H1 (cell line): Measurements from ENCODE around the gene COTL1. TPM values are rescaled to one million over a fixed set of nuclear protein-coding genes. Genes with fewer than 3 reads are reported as not detected.

Experiments
- CTCF ChIA-PET: fragments of 300-600 bp; sonication (Branson Sonifier 250); formaldehyde crosslinking; loops from one replicate; lab custom pipeline; 2021; ENCODE audit not compliant: partially characterized antibody; lab: Charles Lee
- POLR2A ChIA-PET: fragments of 300-600 bp; sonication (Branson Sonifier 250); formaldehyde crosslinking; loops from one replicate; lab custom pipeline; 2021; ENCODE audit warnings: inconsistent platforms; ENCODE audit not compliant: partially characterized antibody; lab: Charles Lee
- DNase-seq, 2 experiments: peaks; one replicate each; pipeline versions ENCODE4 v3.0.0 to v3.0.0-alpha.2; 2010 to 2022; ENCODE audit warnings: low spot score in 2 of 2, low read depth in 1 of 2, mixed read lengths in 1 of 2
- FAIRE-seq: peaks from 2 replicates; lab custom pipeline; 2011; peaks lifted over from hg19 to GRCh38; lab: Jason Lieb, UNC
- H2AFZ ChIP-seq: 2 replicates; pipeline ENCODE4 v1.8.1; 2012; ENCODE audit warnings: low read length, inconsistent platforms
- H2AK5ac ChIP-seq: 2 replicates; pipeline ENCODE4 v1.6.1; 2013; ENCODE audit warnings: low read depth, low read length
- H2BK120ac ChIP-seq: replicated peaks from 2 replicates; pipeline ENCODE3; 2013; ENCODE audit warnings: low read depth, low read length, inconsistent platforms
- H2BK12ac ChIP-seq: 2 replicates; pipeline ENCODE4 v1.6.1; 2013; ENCODE audit warnings: low read depth, low read length
- H2BK15ac ChIP-seq: 2 replicates; pipeline ENCODE4 v1.6.1; 2013; ENCODE audit warnings: low read length
- H2BK20ac ChIP-seq: 2 replicates; pipeline ENCODE4 v1.6.1; 2013; ENCODE audit warnings: low read length
- H2BK5ac ChIP-seq: 2 replicates; pipeline ENCODE4 v1.6.1; 2013; ENCODE audit warnings: low read depth, low read length
- H3K14ac ChIP-seq: 2 replicates; pipeline ENCODE4 v1.6.1; 2013; ENCODE audit warnings: inconsistent platforms; ENCODE audit not compliant: insufficient read length
- H3K18ac ChIP-seq: 2 replicates; pipeline ENCODE4 v1.6.1; 2013; ENCODE audit warnings: low read length; ENCODE audit errors: extremely low read depth
- H3K23ac ChIP-seq: 2 replicates; pipeline ENCODE4 v1.6.1; 2013; ENCODE audit warnings: inconsistent platforms; ENCODE audit not compliant: insufficient read length
- H3K23me2 ChIP-seq: 2 replicates; pipeline ENCODE4 v1.6.1; 2013; ENCODE audit warnings: low read depth, low read length
- H3K27ac ChIP-seq: 2 replicates; pipeline ENCODE4 v1.6.1; 2011; ENCODE audit warnings: low read depth, low read length, inconsistent platforms
- H3K27me3 ChIP-seq, 4 experiments: replicated peaks in 1 of 4; 1 replicate in 1 of 4; 2 replicates in 3 of 4; pipeline versions ENCODE4 v1.6.1 to v1.8.1; 2011 to 2013; ENCODE audit warnings: low read length in 3 of 4, mild to moderate bottlenecking in 3 of 4, inconsistent platforms in 2 of 4, mixed read lengths in 2 of 4, moderate library complexity in 1 of 4; ENCODE audit not compliant: control insufficient read depth in 3 of 4, insufficient read depth in 3 of 4; ENCODE audit errors: extremely low read depth in 1 of 4
- H3K36me3 ChIP-seq, 4 experiments: 2 replicates each; pipeline versions ENCODE4 v1.6.1 to v1.8.1; 2011 to 2013; ENCODE audit warnings: mild to moderate bottlenecking in 4 of 4, low read length in 3 of 4, moderate library complexity in 2 of 4, control low read depth in 1 of 4, inconsistent platforms in 1 of 4; ENCODE audit not compliant: insufficient read depth in 4 of 4, control insufficient read depth in 2 of 4
- H3K4ac ChIP-seq: replicated peaks from 2 replicates; pipeline ENCODE3; 2013; ENCODE audit warnings: low read length, low read depth, mixed read lengths, inconsistent platforms; ENCODE audit not compliant: insufficient read length
- H3K4me1 ChIP-seq, 4 experiments: replicated peaks in 1 of 4; 1 replicate in 1 of 4; 2 replicates in 3 of 4; pipeline versions ENCODE4 v1.6.1 to v1.8.1; 2011 to 2013; ENCODE audit warnings: low read length in 3 of 4, inconsistent platforms in 2 of 4, mixed read lengths in 1 of 4; ENCODE audit not compliant: insufficient read depth in 4 of 4, control insufficient read depth in 3 of 4
- H3K4me2 ChIP-seq, 2 experiments: 2 replicates each; pipeline versions ENCODE4 v1.6.1 to v1.8.1; 2011 to 2013; ENCODE audit warnings: low read depth in 2 of 2, low read length in 2 of 2, control low read depth in 1 of 2, inconsistent platforms in 1 of 2, mild to moderate bottlenecking in 1 of 2; ENCODE audit not compliant: insufficient read depth in 1 of 2
- H3K4me3 ChIP-seq, 4 experiments: fragments of 200-600, 300-600 bp in 1 of 4; sonication (generic), shearing (Covaris generic), sonication (Bioruptor Twin) in 1 of 4; 2 replicates each; pipeline versions ENCODE4 v1.5.1 to v1.8.1; 2011 to 2016; ENCODE audit warnings: low read length in 4 of 4, low read depth in 3 of 4, control low read depth in 2 of 4, inconsistent platforms in 2 of 4, mild to moderate bottlenecking in 2 of 4, mixed read lengths in 1 of 4, moderate library complexity in 1 of 4; ENCODE audit not compliant: insufficient read depth in 2 of 4; ENCODE audit errors: extremely low read depth in 1 of 4
- H3K56ac ChIP-seq: replicated peaks from 2 replicates; pipeline ENCODE3; 2013; ENCODE audit warnings: low read depth, mild to moderate bottlenecking, mixed read lengths, low read length, inconsistent platforms; ENCODE audit not compliant: insufficient read length
- H3K79me1 ChIP-seq: 2 replicates; pipeline ENCODE4 v1.6.1; 2013; ENCODE audit warnings: low read depth, low read length, control low read depth
- H3K79me2 ChIP-seq, 2 experiments: 2 replicates each; pipeline versions ENCODE4 v1.6.1 to v1.8.1; 2012 to 2013; ENCODE audit warnings: low read length in 2 of 2, mild to moderate bottlenecking in 2 of 2, inconsistent platforms in 1 of 2; ENCODE audit not compliant: insufficient read depth in 2 of 2, control insufficient read depth in 1 of 2
- H3K9ac ChIP-seq, 4 experiments: replicated peaks in 1 of 4; 1 replicate in 1 of 4; 2 replicates in 3 of 4; pipeline versions ENCODE4 v1.6.1 to v1.8.1; 2011 to 2013; ENCODE audit warnings: low read depth in 3 of 4, low read length in 3 of 4, control low read depth in 2 of 4, mild to moderate bottlenecking in 2 of 4, moderate library complexity in 2 of 4, inconsistent platforms in 1 of 4; ENCODE audit errors: extremely low read depth in 1 of 4
- H3K9me3 ChIP-seq, 2 experiments: 2 replicates each; pipeline versions ENCODE4 v1.6.1 to v1.8.1; 2012 to 2013; ENCODE audit warnings: mild to moderate bottlenecking in 2 of 2, moderate library complexity in 2 of 2, control low read depth in 1 of 2, inconsistent platforms in 1 of 2, low read depth in 1 of 2, low read length in 1 of 2, mixed read lengths in 1 of 2; ENCODE audit not compliant: insufficient read depth in 2 of 2
- H4K20me1 ChIP-seq, 2 experiments: replicated peaks in 1 of 2; 2 replicates each; pipeline versions ENCODE3 to v1.8.1; 2011 to 2013; ENCODE audit warnings: inconsistent platforms in 2 of 2, low read length in 2 of 2, mild to moderate bottlenecking in 1 of 2; ENCODE audit not compliant: insufficient read depth in 2 of 2, control insufficient read depth in 1 of 2
- H4K5ac ChIP-seq: 2 replicates; pipeline ENCODE4 v1.6.1; 2013; ENCODE audit warnings: low read length, low read depth, mixed read lengths, inconsistent platforms; ENCODE audit not compliant: insufficient read length
- H4K8ac ChIP-seq: 2 replicates; pipeline ENCODE4 v1.8.0; 2013; ENCODE audit warnings: mild to moderate bottlenecking, moderate library complexity, low read length, inconsistent platforms; ENCODE audit not compliant: insufficient read depth; ENCODE audit errors: extremely low read depth
- H4K91ac ChIP-seq: replicated peaks from 2 replicates; pipeline ENCODE3; 2013; ENCODE audit warnings: low read length, mixed read lengths, inconsistent platforms; ENCODE audit not compliant: insufficient read length
- GTF2F1 ChIP-seq: IDR thresholded peaks from 2 replicates; pipeline ENCODE4 v1.6.1; 2012; ENCODE audit warnings: low read depth, low read length, improper control_type of control experiment, borderline replicate concordance
- YY1 ChIP-seq: IDR thresholded peaks from 2 replicates; pipeline ENCODE4 v1.6.1; 2011; ENCODE audit warnings: low read depth, mild to moderate bottlenecking, low read length
- WGBS, 2 experiments: shearing (Covaris generic) in 1 of 2; methylation state at CpG; one replicate each; pipeline versions ENCODE4 v1.1.6 to v1.1.7; 2013 to 2015; ENCODE audit warnings: low lambda C conversion rate in 2 of 2, mixed read lengths in 2 of 2, inconsistent platforms in 1 of 2, low coverage in 1 of 2, missing lambda C conversion rate in 1 of 2; ENCODE audit not compliant: insufficient replicate concordance in 2 of 2, insufficient coverage in 1 of 2, insufficient read length in 1 of 2; ENCODE audit errors: extremely low coverage in 1 of 2, missing lambda C conversion rate in 1 of 2; 5-methylcytosine and 5-hydroxymethylcytosine counted together
- polyA plus RNA-seq, 7 experiments: library from polyadenylated mRNA; depleted of rRNA in 3 of 7; stranded (reverse) in 5 of 7; unstranded in 2 of 7; fragments of >200 nt in 5 of 7; fragments of 200-250 nt in 2 of 7; gene quantifications; 1 replicate in 5 of 7; 2 replicates in 1 of 7; 4 replicates in 1 of 7; pipeline versions ENCODE4 v1.2.1 to v1.2.3, GENCODE V29; 2011 to 2013; ENCODE audit warnings: missing spikeins in 2 of 7, mixed read lengths in 2 of 7
- total RNA-seq: library from RNA; stranded (reverse); fragmentation: NEBNext Ultra II Directional; extraction: Animal tissue kit (Norgen Biotek cat#: 25700); gene quantifications from 2 replicates; pipeline ENCODE4 v1.2.1, GENCODE V29; 2021

COTL1 gene
- total and polyA plus RNA-seq, 2 of the 8 experiments (the other 6 are each of a cell fraction or from before 2014, with no cell fraction given): 59.2 to 183 TPM

GRCh38 chr16:84614623-84614967 lies 3.3 kb downstream of the COTL1 start:
- peaks cover 0 to 10% (median 2%) of the 10 kb centered on the region in 4 experiments; a peak in 3 of 8 replicates for H3K36me3 ChIP-seq
- H3K4ac ChIP-seq: no peak overlapping the region
- no peak overlapping the region for H4K91ac ChIP-seq
- peak overlapping the region in 1 of 2 experiments; percentile 11; a peak in 1 of 4 replicates for H3K4me2 ChIP-seq
- CTCF ChIA-PET: interaction anchor here (0.6 to 1.6 kb wide), 9 partner anchors 8 to 1906 kb away, joined by 3 to 10 read pairs (median 3); no protein-coding TSS in a partner anchor
- H3K23ac ChIP-seq: no peak overlapping the region
- H3K56ac ChIP-seq: no peak overlapping the region
- peaks cover 0 to 5% (median 3%) of the 10 kb centered on the region in 4 experiments; a peak in 2 of 7 replicates for H3K27me3 ChIP-seq
- POLR2A ChIA-PET: interaction anchor here (0.9 to 1.4 kb wide), 4 partner anchors 10 to 43 kb away, joined by 3 to 4 read pairs (median 4); no protein-coding TSS in a partner anchor
- TF ChIP-seq GTF2F1 (no peak), YY1 (no peak)
- H3K79me1 ChIP-seq: peaks cover 10% of the 10 kb centered on the region
- no peak overlapping the region for H2AFZ ChIP-seq
- H4K20me1 ChIP-seq: peaks cover 4 to 17% of the 10 kb centered on the region in 2 experiments
- peaks cover 2 to 17% (median 13%) of the 10 kb centered on the region in 4 experiments; a peak in 6 of 7 replicates for H3K4me1 ChIP-seq
- no peak overlapping the region for H4K5ac ChIP-seq
- 80% methylated on average over 3 of the region's 3 CpGs; no CpG with 5 or more reads in 1 of the 2 experiments for whole genome bisulfite sequencing, 2 experiments
- H3K9me3 ChIP-seq: no peaks in the 10 kb centered on the region
- no peak overlapping the region for H3K14ac ChIP-seq
- no peak overlapping the region for H4K8ac ChIP-seq
- H3K4me3 ChIP-seq: no peak overlapping the region
- no peak for DNase-seq
- H3K18ac ChIP-seq: no peak overlapping the region
- FAIRE-seq: no peak
- peaks cover 0 to 61% of the 10 kb centered on the region in 2 experiments; a peak in 3 of 4 replicates for H3K79me2 ChIP-seq
- H2BK15ac ChIP-seq: no peak overlapping the region
- H2BK5ac ChIP-seq: peak overlapping the region; percentile 49; the same call in 1 of the 2 replicates
- no peak overlapping the region for H2AK5ac ChIP-seq
- H2BK20ac ChIP-seq: no peak overlapping the region
- H2BK120ac ChIP-seq: no peak overlapping the region
- H2BK12ac ChIP-seq: 0 out of 2 replicates have a peak overlapping the region, but pooled peaks have one; percentile 17
- H3K27ac ChIP-seq: no peak overlapping the region
- H3K9ac ChIP-seq: no peak overlapping the region
- H3K23me2 ChIP-seq: peaks cover 8% of the 10 kb centered on the region; the same call in 1 of the 2 replicates
